Central memory CD8-positive, alpha-beta T cell (primary cell): Measurements from ENCODE around the gene AFDN.
"Not testable (repeated sequence)": the region's sequence is repeated elsewhere in the genome, so short reads cannot be mapped to it uniquely, and the experiment has no call there.

Experiments used
- ATAC-seq: fragments of 150-1000 bp; cut with Tn5 transposase; replicated peaks from 2 replicates; pipeline ENCODE4 v1.10.0; 2022; ENCODE audit warnings: mild to moderate bottlenecking, moderate FRiP score, moderate number of reproducible peaks; ENCODE audit not compliant: poor library complexity, severe bottlenecking; ENCODE audit errors: extremely low read depth
- DNase-seq, 2 donors: peaks; one replicate each; pipeline ENCODE4 v3.0.0; 2021; ENCODE audit warnings: low spot score in 2 of 2
- H3K27ac Mint-ChIP-seq: one replicate; pipeline ENCODE4 v1.8.0; 2022; ENCODE audit warnings: low read depth, mild to moderate bottlenecking, moderate library complexity, mixed read lengths
- H3K27me3 Mint-ChIP-seq: one replicate; pipeline ENCODE4 v1.8.0; 2022; ENCODE audit warnings: mixed read lengths
- H3K36me3 Mint-ChIP-seq: one replicate; pipeline ENCODE4 v1.8.0; 2022; ENCODE audit warnings: mild to moderate bottlenecking, moderate library complexity, mixed read lengths; ENCODE audit not compliant: insufficient read depth
- H3K4me1 Mint-ChIP-seq: one replicate; pipeline ENCODE4 v1.8.0; 2022; ENCODE audit warnings: mixed read lengths
- H3K4me3 Mint-ChIP-seq: one replicate; pipeline ENCODE4 v1.8.0; 2022; ENCODE audit warnings: mild to moderate bottlenecking, moderate library complexity, mixed read lengths
- H3K9me3 Mint-ChIP-seq: one replicate; pipeline ENCODE4 v1.8.0; 2022; ENCODE audit warnings: mixed read lengths

The AFDN gene

GRCh38 chr6:167970230-167970629 lies 143.5 kb downstream of the AFDN start:
- Mint-ChIP-seq H3K27ac (no peak overlapping the region), H3K4me1 (no peaks in the 10 kb centered on the region), H3K9me3 (no peaks in the 10 kb centered on the region), H3K36me3 (peaks cover 6% of the 10 kb centered on the region), H3K4me3 (no peak overlapping the region), H3K27me3 (no peaks in the 10 kb centered on the region)
- DNase-seq (no peak), ATAC-seq (no peak)

GRCh38 chr6:167972193-167972592 lies 145.5 kb downstream of the AFDN start:
- H3K27me3 Mint-ChIP-seq, result no peaks in the 10 kb centered on the region
- H3K9me3 Mint-ChIP-seq, result no peaks in the 10 kb centered on the region
- ATAC-seq (no peak), DNase-seq (no peak)
- H3K36me3 Mint-ChIP-seq, result peaks cover 3% of the 10 kb centered on the region
- no peaks in the 10 kb centered on the region for H3K4me1 Mint-ChIP-seq
- H3K4me3 Mint-ChIP-seq, result no peak overlapping the region
- no peak overlapping the region for H3K27ac Mint-ChIP-seq

GRCh38 chr6:167973148-167973885 lies 146.6 kb downstream of the AFDN start:
- DNase-seq (no peak), ATAC-seq (no peak)
- Mint-ChIP-seq H3K36me3 (peaks cover 3% of the 10 kb centered on the region), H3K27me3 (no peaks in the 10 kb centered on the region), H3K4me1 (no peaks in the 10 kb centered on the region), H3K9me3 (no peaks in the 10 kb centered on the region), H3K4me3 (no peak overlapping the region), H3K27ac (no peak overlapping the region)

DNA sequence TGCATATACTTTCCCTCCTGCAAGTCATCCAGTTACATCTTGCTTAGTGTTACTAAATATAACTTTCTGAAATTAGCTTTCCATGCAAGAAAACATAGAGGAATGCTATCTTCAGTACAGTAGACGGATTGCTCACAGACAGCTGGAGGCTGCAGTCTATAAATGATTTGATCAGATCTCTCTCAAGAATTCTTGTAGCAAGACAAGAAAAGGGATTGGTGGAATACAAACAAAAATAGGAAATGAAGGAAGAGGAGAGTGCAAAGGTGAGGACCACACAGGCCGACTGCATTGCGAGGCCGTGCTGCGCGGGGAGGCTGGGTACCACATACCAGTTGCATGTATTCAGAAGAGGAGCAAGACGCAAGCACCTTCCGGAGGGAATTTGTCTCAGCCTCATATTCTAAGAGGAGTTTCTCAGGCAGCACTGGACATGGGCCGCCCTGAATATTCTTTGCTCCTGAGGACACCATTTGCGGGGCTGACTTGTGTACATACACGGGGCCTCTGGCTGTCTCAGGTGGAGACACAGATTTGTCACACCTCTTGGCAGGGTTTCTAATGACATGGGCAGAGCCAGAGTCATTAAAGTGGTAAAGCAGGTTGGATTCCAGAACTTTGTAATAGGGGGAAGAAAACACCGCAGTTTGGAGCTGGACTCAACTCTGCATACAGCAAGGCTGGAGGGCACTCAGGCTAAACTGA lies 148.1 kb downstream of the AFDN start:
- Mint-ChIP-seq H3K9me3 (no peaks in the 10 kb centered on the region), H3K4me3 (no peak overlapping the region), H3K4me1 (no peaks in the 10 kb centered on the region), H3K36me3 (peaks cover 2% of the 10 kb centered on the region), H3K27me3 (no peaks in the 10 kb centered on the region), H3K27ac (no peak overlapping the region)
- DNase-seq, result no peak
- ATAC-seq, result no peak

- Mint-ChIP-seq H3K9me3 (no peaks in the 10 kb centered on the region), H3K36me3 (peaks cover 2% of the 10 kb centered on the region), H3K27ac (no peak overlapping the region), H3K4me1 (no peaks in the 10 kb centered on the region), H3K27me3 (no peaks in the 10 kb centered on the region), H3K4me3 (no peak overlapping the region)
- DNase-seq, result no peak
- no peak for ATAC-seq
Measured at GRCh38 chr6:167975458-167975857, 148.7 kb downstream of the AFDN start.

GRCh38 chr6:167976116-167976657 lies 149.5 kb downstream of the AFDN start:
- not testable (repeated sequence) for H3K4me1 Mint-ChIP-seq, H3K4me3 Mint-ChIP-seq, H3K9me3 Mint-ChIP-seq, DNase-seq, ATAC-seq, H3K36me3 Mint-ChIP-seq, H3K27ac Mint-ChIP-seq, H3K27me3 Mint-ChIP-seq

DNA sequence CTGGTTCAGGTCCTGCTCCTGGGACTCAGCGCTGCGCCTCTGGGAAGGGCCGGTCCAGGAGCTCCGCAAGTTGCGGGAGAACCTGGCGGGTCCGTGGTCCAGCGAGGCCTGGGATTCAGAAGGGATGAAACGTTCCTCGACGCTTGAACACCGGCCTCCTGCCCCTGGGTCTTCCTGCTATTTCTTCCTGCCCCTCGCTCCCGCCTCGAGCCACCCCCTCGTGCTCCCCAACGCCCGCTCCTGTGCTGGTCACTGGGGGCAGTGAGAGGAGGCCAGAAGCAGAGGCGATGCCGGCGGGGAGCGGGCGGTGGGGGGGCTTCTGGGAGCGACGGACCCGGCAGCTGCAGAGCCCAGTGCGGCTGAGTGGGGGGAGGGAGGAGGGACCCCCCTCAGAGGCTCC lies 150.0 kb downstream of the AFDN start:
- Mint-ChIP-seq H3K36me3 (no peaks in the 10 kb centered on the region), H3K27ac (no peak overlapping the region), H3K4me1 (no peaks in the 10 kb centered on the region), H3K4me3 (no peak overlapping the region), H3K9me3 (no peaks in the 10 kb centered on the region), H3K27me3 (peaks cover 7% of the 10 kb centered on the region)
- ATAC-seq, result no peak
- no peak for DNase-seq

DNA sequence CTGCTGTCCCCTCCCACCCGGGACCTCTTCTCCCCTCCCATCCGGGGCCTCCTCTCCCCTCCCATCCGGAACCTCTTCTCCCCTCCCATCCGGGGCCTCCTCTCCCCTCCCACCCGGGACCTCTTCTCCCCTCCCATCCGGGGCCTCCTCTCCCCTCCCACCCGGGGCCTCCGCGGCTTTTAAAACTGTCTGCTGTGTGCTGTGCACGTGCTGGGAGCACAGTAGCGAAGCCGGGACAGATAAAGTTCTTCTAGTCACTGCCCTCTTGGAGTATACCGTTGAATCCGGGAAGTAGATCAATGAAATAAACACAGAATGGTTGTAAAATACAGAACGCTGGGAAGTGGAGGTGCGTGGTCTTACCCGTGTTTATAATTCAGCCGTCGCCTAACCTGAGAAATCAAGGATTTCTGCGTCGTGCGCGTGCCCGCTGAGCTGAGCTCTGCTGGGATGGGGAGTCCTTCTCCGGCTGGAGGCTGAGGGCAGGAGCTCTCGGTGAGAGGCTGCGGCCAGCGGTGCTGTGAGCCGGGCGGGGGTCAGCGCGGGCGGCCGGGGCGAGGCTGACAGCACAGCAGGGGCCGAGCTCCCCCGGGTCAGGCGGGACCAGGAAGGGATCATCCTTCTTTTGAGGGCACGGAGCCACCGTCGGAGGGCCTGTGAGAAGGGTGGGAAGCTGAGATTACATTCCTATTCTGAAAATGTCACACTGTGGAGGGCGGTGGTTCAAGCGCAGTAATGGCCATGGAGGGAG lies 151.2 kb downstream of the AFDN start:
- peaks cover 11% of the 10 kb centered on the region for H3K27me3 Mint-ChIP-seq
- no peak overlapping the region for H3K27ac Mint-ChIP-seq
- ATAC-seq, result no peak
- H3K4me3 Mint-ChIP-seq, result no peak overlapping the region
- H3K36me3 Mint-ChIP-seq, result no peaks in the 10 kb centered on the region
- H3K9me3 Mint-ChIP-seq, result no peaks in the 10 kb centered on the region
- DNase-seq, result no peak
- H3K4me1 Mint-ChIP-seq, result no peaks in the 10 kb centered on the region

- ATAC-seq, result no peak
- Mint-ChIP-seq H3K4me1 (no peaks in the 10 kb centered on the region), H3K9me3 (no peaks in the 10 kb centered on the region), H3K4me3 (no peak overlapping the region), H3K36me3 (no peaks in the 10 kb centered on the region), H3K27me3 (peaks cover 11% of the 10 kb centered on the region), H3K27ac (no peak overlapping the region)
- no peak for DNase-seq
Measured at GRCh38 chr6:167978607-167979006, 151.9 kb downstream of the AFDN start.

DNA sequence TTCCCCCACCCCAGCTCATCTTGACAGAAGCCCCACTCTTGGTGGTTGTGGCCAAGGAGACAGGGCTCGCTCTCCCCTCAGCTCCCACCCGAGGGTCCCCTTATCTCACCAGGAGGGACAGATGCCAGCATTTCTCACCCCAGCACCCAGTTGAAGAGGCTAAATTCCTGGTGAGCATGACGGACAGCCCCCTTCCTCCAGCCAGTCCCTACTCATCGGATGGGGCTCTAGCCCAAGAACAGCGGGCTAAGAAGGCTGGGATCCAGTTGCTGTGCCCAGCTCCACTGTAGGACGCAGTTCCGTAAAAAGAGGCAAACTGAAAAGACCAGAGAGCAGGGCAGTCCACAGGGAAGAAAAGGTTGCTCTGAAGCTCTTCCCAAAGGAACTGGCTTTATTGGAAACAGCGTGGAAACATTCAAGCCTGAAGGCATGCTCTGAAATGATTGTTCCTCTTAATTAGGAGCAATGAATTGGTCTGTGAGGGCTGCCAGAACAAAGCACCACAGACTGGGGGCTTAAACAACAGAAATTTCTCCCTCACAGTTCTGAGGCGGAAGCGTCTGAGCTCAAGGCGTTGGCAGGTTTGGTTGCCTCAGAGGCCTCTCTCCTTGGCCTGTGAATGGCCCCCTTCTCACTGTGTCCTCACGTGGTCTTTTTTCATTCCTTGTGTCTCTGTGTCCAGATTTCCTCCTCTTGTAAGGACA lies 152.9 kb downstream of the AFDN start:
- Mint-ChIP-seq H3K36me3 (no peaks in the 10 kb centered on the region), H3K9me3 (no peaks in the 10 kb centered on the region), H3K4me1 (no peaks in the 10 kb centered on the region), H3K27ac (no peak overlapping the region), H3K27me3 (peaks cover 11% of the 10 kb centered on the region), H3K4me3 (no peak overlapping the region)
- ATAC-seq (no peak), DNase-seq (no peak)

- H3K9me3 Mint-ChIP-seq, result no peaks in the 10 kb centered on the region
- DNase-seq (no peak), ATAC-seq (no peak)
- no peaks in the 10 kb centered on the region for H3K4me1 Mint-ChIP-seq
- no peak overlapping the region for H3K27ac Mint-ChIP-seq
- H3K36me3 Mint-ChIP-seq, result peaks cover 1% of the 10 kb centered on the region
- peaks cover 11% of the 10 kb centered on the region for H3K27me3 Mint-ChIP-seq
- no peak overlapping the region for H3K4me3 Mint-ChIP-seq
Measured at GRCh38 chr6:167980911-167981580, 154.3 kb downstream of the AFDN start.
